ENCODE results near the gene ST8SIA1. TPM values are rescaled to one million over a fixed set of nuclear protein-coding genes. Genes with fewer than 3 reads are reported as not detected.

The ST8SIA1 gene
- total RNA-seq, 1 experiment from 2014 or later, result not detected

Other genes starting within 250 kb of the ST8SIA1 start
- 11.2 and 12.6 TPM in 2 replicates for gene C2CD5, start 209.8 kb upstream of the ST8SIA1 start, total RNA-seq (2014; rRNA removed; shearing (Covaris generic))